ENCODE results near the gene COL6A3.

- no peak for TF ChIP-seq CTCF (IDR thresholded peaks at IDR 0.05)
- TF ChIP-seq POLR2A (IDR thresholded peaks at IDR 0.05), result no peak
These were observed 6.3 kb downstream of the COL6A3 start for GRCh38 chr2:237407700-237408099.

Measured in prostate gland (tissue), 2 donors.